GM23248 (cell line): ENCODE results near the gene CTDP1.

Experiments used
- EZH2 ChIP-seq: fragments of 200-600 bp; sonication (generic); IDR thresholded peaks from 2 replicates; pipeline ENCODE4 v1.6.1; 2018; ENCODE audit warnings: antibody characterized with exemption, mild to moderate bottlenecking; ENCODE audit not compliant: insufficient read depth, poor library complexity, severe bottlenecking
- EZH2phosphoT487 ChIP-seq: fragments of 200-600 bp; sonication (generic); IDR thresholded peaks from 2 replicates; pipeline ENCODE4 v1.6.1; 2018; ENCODE audit warnings: antibody characterized with exemption, moderate library complexity, mild to moderate bottlenecking, low read depth; ENCODE audit not compliant: insufficient read depth

- TF ChIP-seq EZH2phosphoT487 (no peak), EZH2 (no peak)
Measured at GRCh38 chr18:79641722-79642497, 37.7 kb upstream of the CTDP1 start.
